ENCODE data around the gene FOXK2. TPM values are rescaled to one million over a fixed set of nuclear protein-coding genes. Genes with fewer than 3 reads are reported as not detected.
A peak's percentile ranks its signal among the peaks of the same experiment; 100 is the strongest.

The FOXK2 gene
- total and polyA plus RNA-seq, 2 of the 8 experiments (the other 6 are each of a cell fraction or from before 2014, with no cell fraction given) = 34.7 to 64.9 TPM

- peaks cover 25% of the 10 kb centered on the region for H3K79me1 ChIP-seq (ENCODE audit: low read depth, low read length)
- no peak overlapping the region for H4K91ac ChIP-seq (replicated peaks; ENCODE audit: insufficient read length, low read length)
- H3K9ac ChIP-seq (replicated peaks in 1 of 4; ENCODE audit: extremely low read depth in 1 of 4, low read depth in 3 of 4, low read length in 3 of 4) = no peak overlapping the region
- peaks cover 4 to 82% of the 10 kb centered on the region in 2 experiments; a peak in 3 of 4 replicates for H3K79me2 ChIP-seq (ENCODE audit: control insufficient read depth in 1 of 2, insufficient read depth in 2 of 2, low read length in 2 of 2)
- no peaks in the 10 kb centered on the region for H3K23me2 ChIP-seq (ENCODE audit: low read depth, low read length)
- ChIA-PET CTCF (ENCODE audit: partially characterized antibody) (interaction anchor here (1.0 to 1.4 kb wide), 2 partner anchors 10 to 34 kb away, joined by 4 to 7 read pairs; no protein-coding TSS in a partner anchor), POLR2A (ENCODE audit: partially characterized antibody) (no interaction called here)
- peaks cover 25 to 44% of the 10 kb centered on the region in 2 experiments for H4K20me1 ChIP-seq (replicated peaks in 1 of 2; ENCODE audit: control insufficient read depth in 1 of 2, insufficient read depth in 2 of 2, low read length in 2 of 2)
- H3K18ac ChIP-seq (ENCODE audit: extremely low read depth, low read length) = no peak overlapping the region
- H3K4me3 ChIP-seq (ENCODE audit: extremely low read depth in 1 of 4, insufficient read depth in 2 of 4, low read depth in 3 of 4, low read length in 4 of 4) = no peak overlapping the region
- H3K9me3 ChIP-seq (ENCODE audit: insufficient read depth in 2 of 2, low read depth in 1 of 2, low read length in 1 of 2) = no peaks in the 10 kb centered on the region
- no peaks in the 10 kb centered on the region for H3K27me3 ChIP-seq (replicated peaks in 1 of 4; ENCODE audit: control insufficient read depth in 3 of 4, extremely low read depth in 1 of 4, insufficient read depth in 3 of 4, low read length in 3 of 4)
- no peak overlapping the region for H2BK20ac ChIP-seq (ENCODE audit: low read length)
- H2BK120ac ChIP-seq (replicated peaks; ENCODE audit: low read depth, low read length) = no peak overlapping the region
- TF ChIP-seq EP300 (IDR thresholded peaks at IDR 0.05; ENCODE audit: borderline replicate concordance in 1 of 2, low read depth in 2 of 2, low read length in 2 of 2) (no peak), JUND (IDR thresholded peaks at IDR 0.05; ENCODE audit: low read length) (no peak), CEBPB (IDR thresholded peaks at IDR 0.05; ENCODE audit: low read depth, low read length) (no peak), HDAC2 (IDR thresholded peaks at IDR 0.05; ENCODE audit: borderline replicate concordance in 1 of 2, low read depth in 2 of 2, low read length in 2 of 2) (no peak)
- H3K56ac ChIP-seq (replicated peaks; ENCODE audit: insufficient read length, low read depth, low read length) = peak overlapping the region; percentile 14
- no peak overlapping the region for H2AFZ ChIP-seq (ENCODE audit: low read length)
- WGBS, 2 experiments (ENCODE audit: extremely low coverage in 1 of 2, insufficient coverage in 1 of 2, insufficient read length in 1 of 2, insufficient replicate concordance in 2 of 2, low coverage in 1 of 2, low lambda C conversion rate in 2 of 2, missing lambda C conversion rate in 1 of 2) = 88% methylated on average over 9 of the region's 9 CpGs; no CpG with 5 or more reads in 1 of the 2 experiments
- H3K4me1 ChIP-seq (replicated peaks in 1 of 4; ENCODE audit: control insufficient read depth in 3 of 4, insufficient read depth in 4 of 4, low read length in 3 of 4) = peaks cover 0 to 11% (median 7%) of the 10 kb centered on the region in 4 experiments; a peak in 6 of 7 replicates
- no peak overlapping the region for H3K14ac ChIP-seq (ENCODE audit: insufficient read length)
- H3K23ac ChIP-seq (ENCODE audit: insufficient read length) = no peak overlapping the region
- H2BK5ac ChIP-seq (ENCODE audit: low read depth, low read length) = no peak overlapping the region
- H2AK5ac ChIP-seq (ENCODE audit: low read depth, low read length) = no peak overlapping the region
- no peak overlapping the region for H2BK15ac ChIP-seq (ENCODE audit: low read length)
- DNase-seq (ENCODE audit: low read depth in 1 of 2, low spot score in 2 of 2) (no peak), FAIRE-seq (no peak)
- no peak overlapping the region for H2BK12ac ChIP-seq (ENCODE audit: low read depth, low read length)
- H3K36me3 ChIP-seq (ENCODE audit: control insufficient read depth in 2 of 4, insufficient read depth in 4 of 4, low read length in 3 of 4) = peaks cover 2 to 26% (median 5%) of the 10 kb centered on the region in 4 experiments; a peak in 4 of 8 replicates
- H3K4ac ChIP-seq (replicated peaks; ENCODE audit: insufficient read length, low read depth, low read length) = no peak overlapping the region
- no peak overlapping the region for H4K8ac ChIP-seq (ENCODE audit: extremely low read depth, insufficient read depth, low read length)
- no peak overlapping the region for H3K4me2 ChIP-seq (ENCODE audit: insufficient read depth in 1 of 2, low read depth in 2 of 2, low read length in 2 of 2)
- H4K5ac ChIP-seq (ENCODE audit: insufficient read length, low read depth, low read length) = no peak overlapping the region
- no peak overlapping the region for H3K27ac ChIP-seq (ENCODE audit: low read depth, low read length)
These were observed 43.8 kb downstream of the FOXK2 start for GRCh38 chr17:82563318-82563717.
